ENCODE data around the gene PACS1.

The PACS1 gene

DNA sequence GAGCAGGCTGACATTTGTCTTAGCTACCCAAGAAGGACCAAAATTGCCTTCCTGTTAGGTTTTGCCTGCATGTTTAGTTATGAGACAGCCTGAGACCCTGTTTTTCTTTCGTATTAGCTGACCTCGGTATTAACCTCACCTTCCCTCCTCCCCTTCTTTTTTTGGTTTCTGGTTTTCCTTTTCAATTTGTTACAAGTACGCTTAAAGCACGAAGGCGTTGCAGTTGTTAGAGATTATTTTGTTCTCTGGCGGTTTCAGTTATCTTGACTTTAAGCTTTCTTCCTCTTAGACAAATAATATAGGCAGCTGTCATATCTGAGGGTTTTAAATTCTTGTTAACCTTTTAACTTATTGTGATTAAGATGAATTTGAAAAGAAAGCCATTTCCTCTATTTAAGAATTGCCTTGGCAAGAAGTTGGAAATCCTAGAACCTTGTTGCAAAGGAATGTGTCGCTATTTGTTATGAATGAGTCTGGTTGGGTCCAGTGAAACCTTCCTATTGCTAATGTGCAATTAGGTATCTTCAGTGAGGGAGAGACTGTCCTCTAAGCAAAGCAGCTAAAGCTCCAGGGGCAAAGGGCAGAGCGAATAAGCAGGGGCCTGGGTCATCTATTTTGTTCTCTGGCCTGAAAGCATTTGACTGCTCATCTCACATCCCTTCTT is 45.7 kb downstream of the PACS1 start:
- Histone ChIP-seq H3K9me3 (no peaks in the 10 kb centered on the region), H4K20me1 (peaks cover 57% of the 10 kb centered on the region), H3K4me3 (0 out of 2 replicates have a peak overlapping the region, but pooled peaks have one; percentile 18), H3K27me3 (no peaks in the 10 kb centered on the region), H3K9ac (peak overlapping the region; percentile 32), H3K4me1 (peaks cover 75% of the 10 kb centered on the region), H3K36me3 (no peaks in the 10 kb centered on the region), H3K27ac (peak overlapping the region; percentile 59), H3K4me2 (peak overlapping the region; percentile 86)
- no peak for TF ChIP-seq Cebpa-rat (IDR thresholded peaks at IDR 0.05)

DNA sequence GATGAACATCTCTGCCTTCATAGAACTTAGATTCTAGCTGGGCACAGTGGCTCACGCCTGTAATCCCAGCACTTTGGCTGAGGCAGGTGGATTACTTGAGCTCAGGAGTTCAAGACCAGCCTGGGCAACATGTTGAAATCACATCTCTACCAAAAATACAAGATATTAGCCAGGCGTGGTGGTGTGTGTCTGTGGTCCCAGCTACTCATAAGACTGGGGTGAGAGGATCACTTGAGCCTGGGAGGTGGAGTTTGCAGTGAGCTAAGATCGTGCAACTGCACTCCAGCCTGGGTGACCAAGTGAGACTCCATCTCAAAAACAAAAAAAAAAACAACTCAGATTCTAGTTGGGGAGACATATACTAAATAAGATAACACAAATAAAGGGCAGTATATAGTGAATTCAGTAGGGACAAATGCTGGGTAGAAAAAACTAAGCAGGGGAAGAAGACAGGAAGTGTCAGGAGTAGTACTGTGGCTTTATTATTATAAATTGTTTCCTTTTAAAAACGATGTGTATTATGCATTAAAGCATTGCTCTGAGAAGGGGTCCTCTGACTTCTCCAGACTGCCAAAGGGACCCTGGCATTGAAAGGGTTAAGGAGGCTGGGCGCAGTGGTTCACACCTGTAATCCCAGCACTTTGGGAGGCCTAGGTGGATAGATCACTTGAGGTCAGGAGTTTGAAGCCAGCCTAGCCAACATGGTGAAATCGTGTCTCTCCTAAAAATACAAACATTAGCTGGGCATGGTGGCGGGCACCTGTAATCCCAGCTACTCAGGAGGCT is 46.7 kb downstream of the PACS1 start:
- Histone ChIP-seq H3K9ac (0 out of 2 replicates have a peak overlapping the region, but pooled peaks have one; percentile 32), H3K27ac (no peak overlapping the region), H3K9me3 (no peaks in the 10 kb centered on the region), H3K4me1 (peaks cover 65% of the 10 kb centered on the region), H4K20me1 (peaks cover 51% of the 10 kb centered on the region), H3K4me3 (no peak overlapping the region), H3K36me3 (no peaks in the 10 kb centered on the region), H3K4me2 (peak overlapping the region; percentile 86), H3K27me3 (no peaks in the 10 kb centered on the region)
- no peak for TF ChIP-seq Cebpa-rat (IDR thresholded peaks at IDR 0.05)

DNA sequence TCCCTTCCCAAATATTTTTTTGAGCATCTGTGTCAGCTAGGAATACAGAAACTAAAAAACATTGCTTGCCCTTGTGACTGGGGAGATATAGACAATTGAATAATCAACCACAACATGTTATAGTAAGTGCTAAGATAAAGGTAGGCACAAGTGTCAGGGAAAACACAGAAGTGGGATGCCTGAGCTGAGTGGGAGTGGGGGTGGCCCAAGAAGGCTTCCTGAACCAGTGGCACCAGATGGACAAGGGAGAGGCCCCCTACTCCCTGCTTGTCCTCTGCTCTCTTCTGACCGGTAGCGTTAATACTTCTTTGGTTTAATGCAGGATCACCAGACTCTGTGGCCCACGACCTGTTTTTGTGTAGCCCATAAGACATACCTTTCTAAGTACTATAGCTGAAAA is 48.8 kb downstream of the PACS1 start:
- TF ChIP-seq Cebpa-rat (IDR thresholded peaks at IDR 0.05): no peak
- H3K9me3 ChIP-seq: no peaks in the 10 kb centered on the region
- H3K27me3 ChIP-seq: no peaks in the 10 kb centered on the region
- H3K9ac ChIP-seq: no peak overlapping the region
- H3K27ac ChIP-seq: no peak overlapping the region
- H3K4me3 ChIP-seq: no peak overlapping the region
- peaks cover 36% of the 10 kb centered on the region for H4K20me1 ChIP-seq
- no peak overlapping the region for H3K4me2 ChIP-seq
- no peaks in the 10 kb centered on the region for H3K36me3 ChIP-seq
- peaks cover 45% of the 10 kb centered on the region for H3K4me1 ChIP-seq

DNA sequence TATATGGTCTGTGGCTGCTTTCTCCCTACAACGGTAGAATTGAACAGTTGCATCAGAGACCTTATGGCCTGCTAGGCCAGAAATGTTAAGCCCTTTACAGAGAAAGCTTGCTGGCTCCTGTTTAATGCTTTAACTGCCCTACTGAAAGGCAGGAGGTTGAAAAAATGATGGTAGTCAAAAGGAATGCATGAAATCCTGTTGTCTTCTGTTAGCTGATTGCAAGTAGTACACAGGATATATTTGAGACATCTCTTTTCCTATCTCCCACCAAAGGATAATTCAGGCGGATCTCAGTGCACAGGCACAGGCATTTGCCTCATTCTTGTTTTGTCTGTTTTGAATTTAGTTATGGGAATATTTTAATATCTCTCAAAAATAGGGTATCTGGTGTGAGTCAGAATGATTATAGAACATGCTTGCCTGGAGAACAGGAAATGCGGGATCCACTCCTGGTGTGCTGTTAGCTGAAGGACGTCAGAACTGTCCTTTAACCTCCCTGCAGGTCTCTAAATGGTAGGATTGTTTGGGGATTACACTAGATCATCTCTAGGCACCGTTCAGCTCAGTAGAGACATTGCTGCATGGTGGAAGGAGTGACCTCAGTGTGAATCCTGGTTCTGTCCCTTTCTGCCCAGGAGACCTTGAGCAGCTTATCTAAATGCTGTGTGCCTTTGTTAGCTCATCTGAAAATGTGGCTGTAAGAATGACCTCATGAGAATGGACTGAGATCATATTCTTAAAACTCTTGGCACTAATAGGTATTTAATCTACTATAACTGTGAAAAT is 49.5 kb downstream of the PACS1 start:
- H3K9me3 ChIP-seq: no peaks in the 10 kb centered on the region
- no peaks in the 10 kb centered on the region for H3K27me3 ChIP-seq
- H3K4me2 ChIP-seq: no peak overlapping the region; the same call in 1 of the 2 replicates
- H3K36me3 ChIP-seq: no peaks in the 10 kb centered on the region
- H3K4me1 ChIP-seq: peaks cover 39% of the 10 kb centered on the region
- H4K20me1 ChIP-seq: peaks cover 36% of the 10 kb centered on the region
- H3K4me3 ChIP-seq: no peak overlapping the region
- H3K27ac ChIP-seq: no peak overlapping the region
- H3K9ac ChIP-seq: no peak overlapping the region
- TF ChIP-seq Cebpa-rat (IDR thresholded peaks at IDR 0.05): no peak

DNA sequence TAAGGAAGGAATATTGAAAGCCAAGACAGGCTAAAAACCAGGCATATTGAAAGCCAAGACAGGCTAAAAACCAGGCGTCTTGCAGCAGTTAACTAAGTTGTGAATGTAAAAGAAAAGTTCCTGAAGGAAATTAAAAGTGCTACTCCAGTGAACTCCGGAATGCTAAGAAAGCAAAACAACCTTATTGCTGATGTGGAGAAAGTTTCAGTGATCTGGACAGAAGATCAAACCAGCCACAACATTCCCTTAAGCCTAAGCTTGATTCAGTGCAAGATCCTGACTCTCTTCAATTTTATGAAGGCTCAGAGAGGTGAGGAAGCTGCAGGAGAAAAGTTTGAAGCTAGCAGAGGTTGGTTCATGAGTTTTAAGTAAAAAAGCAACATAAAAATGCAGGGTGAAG is 51.4 kb downstream of the PACS1 start:
- Histone ChIP-seq H3K4me3 (no peak overlapping the region), H3K9ac (no peak overlapping the region), H3K27ac (no peak overlapping the region), H3K4me1 (peaks cover 39% of the 10 kb centered on the region), H3K27me3 (no peaks in the 10 kb centered on the region), H4K20me1 (peaks cover 28% of the 10 kb centered on the region), H3K4me2 (no peak overlapping the region), H3K9me3 (no peaks in the 10 kb centered on the region), H3K36me3 (no peaks in the 10 kb centered on the region)
- no peak for TF ChIP-seq Cebpa-rat (IDR thresholded peaks at IDR 0.05)

DNA sequence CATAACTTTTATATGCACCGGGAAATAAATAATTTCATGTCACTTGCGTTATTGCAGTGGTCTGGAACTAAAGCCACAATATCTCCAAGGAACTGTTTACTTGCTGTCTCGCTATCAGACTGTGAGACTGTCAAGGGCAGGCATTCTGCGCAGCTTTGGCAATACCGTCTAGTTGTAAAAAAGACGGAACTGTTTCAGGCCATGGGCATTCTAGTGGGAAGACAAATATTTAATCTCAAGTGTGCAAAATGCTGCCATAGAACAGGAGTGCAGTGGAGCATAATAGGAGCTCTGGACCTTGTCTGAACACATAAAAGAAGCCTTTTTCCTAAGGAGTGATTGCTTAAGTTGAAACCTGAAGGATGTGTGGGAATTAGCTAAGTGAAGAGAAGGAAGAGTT is 53.8 kb downstream of the PACS1 start:
- Histone ChIP-seq H4K20me1 (peaks cover 9% of the 10 kb centered on the region; the same call in 1 of the 2 replicates), H3K27ac (no peak overlapping the region)

DNA sequence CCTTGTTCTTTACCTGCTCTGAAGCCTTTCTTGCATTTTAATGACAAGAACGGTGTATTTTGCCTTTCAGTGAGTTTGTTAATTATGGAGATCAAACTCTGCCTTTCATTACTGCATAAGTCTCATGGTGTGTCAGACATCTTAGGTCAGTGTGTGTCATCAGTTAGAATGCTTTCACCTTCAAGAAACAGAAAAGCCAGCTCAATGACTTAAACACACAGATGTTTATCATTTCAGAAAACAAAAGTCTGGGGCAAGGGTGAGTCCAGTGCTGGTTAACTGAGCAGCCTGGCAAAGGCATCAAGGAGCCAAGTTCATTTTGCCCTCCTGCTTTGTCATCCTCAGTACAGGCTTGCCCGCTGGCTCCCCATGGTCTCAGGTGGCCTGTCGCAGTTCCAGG is 54.5 kb downstream of the PACS1 start:
- no peaks in the 10 kb centered on the region for H3K9me3 ChIP-seq
- peaks cover 2% of the 10 kb centered on the region; the same call in 1 of the 2 replicates for H4K20me1 ChIP-seq
- no peaks in the 10 kb centered on the region for H3K27me3 ChIP-seq
- no peak overlapping the region for H3K9ac ChIP-seq
- H3K27ac ChIP-seq: no peak overlapping the region
- H3K4me3 ChIP-seq: no peak overlapping the region
- peaks cover 40% of the 10 kb centered on the region for H3K4me1 ChIP-seq
- no peak for TF ChIP-seq Cebpa-rat (IDR thresholded peaks at IDR 0.05)
- H3K4me2 ChIP-seq: no peak overlapping the region
- H3K36me3 ChIP-seq: no peaks in the 10 kb centered on the region

More for the DNA sequence above, 53.8 kb downstream of the PACS1 start:
- H3K4me2 ChIP-seq: no peak overlapping the region
- no peak for TF ChIP-seq Cebpa-rat (IDR thresholded peaks at IDR 0.05)
- H3K4me3 ChIP-seq: no peak overlapping the region
- no peaks in the 10 kb centered on the region for H3K9me3 ChIP-seq
- peaks cover 43% of the 10 kb centered on the region for H3K4me1 ChIP-seq
- no peak overlapping the region for H3K9ac ChIP-seq
- no peaks in the 10 kb centered on the region for H3K27me3 ChIP-seq
- no peaks in the 10 kb centered on the region for H3K36me3 ChIP-seq

DNA sequence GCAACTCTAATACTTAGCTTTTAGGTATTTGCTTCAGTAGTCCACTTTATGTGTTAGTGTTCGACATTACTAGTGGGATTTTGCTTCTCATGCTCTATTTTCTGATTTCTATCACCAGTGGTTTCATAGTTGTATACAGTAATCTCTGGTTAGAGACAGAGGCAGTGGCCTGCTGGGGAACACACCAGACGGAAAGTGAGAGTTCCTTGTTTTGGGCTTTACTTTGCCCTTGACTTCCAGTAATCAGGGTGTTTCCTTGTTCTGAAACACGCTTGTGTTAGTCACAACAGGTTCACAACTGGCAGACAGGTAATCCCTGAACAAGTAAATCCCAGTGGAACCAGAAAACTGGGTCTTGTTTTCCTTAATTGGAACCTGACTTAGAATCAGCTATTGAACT is 56.0 kb downstream of the PACS1 start:
- Histone ChIP-seq H3K36me3 (no peaks in the 10 kb centered on the region), H4K20me1 (no peaks in the 10 kb centered on the region; the same call in 1 of the 2 replicates), H3K9me3 (no peaks in the 10 kb centered on the region), H3K4me3 (no peak overlapping the region), H3K27ac (peak overlapping the region; percentile 44; the same call in 1 of the 2 replicates), H3K9ac (peak overlapping the region; percentile 60), H3K27me3 (no peaks in the 10 kb centered on the region), H3K4me1 (peaks cover 35% of the 10 kb centered on the region), H3K4me2 (peak overlapping the region; percentile 76)
- no peak for TF ChIP-seq Cebpa-rat (IDR thresholded peaks at IDR 0.05)

DNA sequence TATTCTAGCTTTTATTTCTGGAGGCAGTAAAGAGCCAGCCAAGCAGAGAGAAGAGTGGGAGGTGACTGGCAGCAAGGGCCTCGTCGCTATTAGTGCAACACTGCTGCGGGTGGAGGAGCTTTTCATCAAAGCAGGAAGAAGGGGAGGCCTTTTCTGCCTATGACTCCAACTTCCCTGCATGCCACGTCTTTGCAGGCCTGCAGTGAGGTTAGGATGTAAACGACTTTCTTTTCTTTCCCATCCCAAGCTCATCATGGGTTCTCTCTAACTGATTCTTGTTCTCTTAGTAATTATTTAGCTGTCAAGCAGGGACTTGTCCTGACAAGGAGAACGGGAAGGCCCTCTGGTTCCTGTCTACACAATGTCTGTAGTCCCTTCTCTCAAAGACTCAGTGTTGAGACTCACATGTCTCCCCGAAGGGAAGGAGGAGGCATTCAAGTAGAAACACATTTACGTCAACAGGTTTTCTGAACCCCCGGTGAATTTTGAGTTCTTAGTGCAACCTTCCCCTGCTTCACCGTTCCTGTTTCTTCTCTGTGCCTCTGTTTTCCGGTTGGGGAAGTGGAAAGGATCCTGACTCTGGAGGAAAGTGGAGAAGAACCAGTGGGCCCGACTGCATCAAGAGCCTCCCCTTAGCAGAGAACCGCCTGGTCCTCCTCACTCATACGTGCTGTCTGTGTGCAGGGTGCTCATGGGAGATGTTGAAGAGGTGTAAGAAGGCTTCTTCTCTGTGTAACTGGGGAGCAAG is 56.9 kb downstream of the PACS1 start:
- 0 out of 2 replicates have a peak overlapping the region, but pooled peaks have one; percentile 9 for H3K4me3 ChIP-seq
- no peaks in the 10 kb centered on the region; the same call in 1 of the 2 replicates for H4K20me1 ChIP-seq
- peak overlapping the region; percentile 63 for H3K9ac ChIP-seq
- H3K4me1 ChIP-seq: peaks cover 37% of the 10 kb centered on the region
- peak overlapping the region; percentile 76 for H3K4me2 ChIP-seq
- no peak for TF ChIP-seq Cebpa-rat (IDR thresholded peaks at IDR 0.05)
- no peaks in the 10 kb centered on the region for H3K36me3 ChIP-seq
- H3K9me3 ChIP-seq: no peaks in the 10 kb centered on the region
- H3K27me3 ChIP-seq: no peaks in the 10 kb centered on the region
- peak overlapping the region; percentile 74 for H3K27ac ChIP-seq
